WI38 (cell line): ENCODE measurements around the gene FRS2.

Experiments
- H3K4me3 ChIP-seq: 2 replicates; pipeline ENCODE4 v1.5.1; 2011; ENCODE audit warnings: low read depth, mild to moderate bottlenecking, control low read depth, low read length
- TF ChIP-seq, protein P1 (sequence below): IDR thresholded peaks from 2 replicates; pipeline ENCODE4 v1.5.1; 2012; ENCODE audit warnings: low read depth, mild to moderate bottlenecking, control low read depth, low read length

The FRS2 gene

GRCh38 chr12:69616025-69616424 is 145.8 kb downstream of the FRS2 start:
- H3K4me3 ChIP-seq: no peak overlapping the region
- TF ChIP-seq, protein P1, sequence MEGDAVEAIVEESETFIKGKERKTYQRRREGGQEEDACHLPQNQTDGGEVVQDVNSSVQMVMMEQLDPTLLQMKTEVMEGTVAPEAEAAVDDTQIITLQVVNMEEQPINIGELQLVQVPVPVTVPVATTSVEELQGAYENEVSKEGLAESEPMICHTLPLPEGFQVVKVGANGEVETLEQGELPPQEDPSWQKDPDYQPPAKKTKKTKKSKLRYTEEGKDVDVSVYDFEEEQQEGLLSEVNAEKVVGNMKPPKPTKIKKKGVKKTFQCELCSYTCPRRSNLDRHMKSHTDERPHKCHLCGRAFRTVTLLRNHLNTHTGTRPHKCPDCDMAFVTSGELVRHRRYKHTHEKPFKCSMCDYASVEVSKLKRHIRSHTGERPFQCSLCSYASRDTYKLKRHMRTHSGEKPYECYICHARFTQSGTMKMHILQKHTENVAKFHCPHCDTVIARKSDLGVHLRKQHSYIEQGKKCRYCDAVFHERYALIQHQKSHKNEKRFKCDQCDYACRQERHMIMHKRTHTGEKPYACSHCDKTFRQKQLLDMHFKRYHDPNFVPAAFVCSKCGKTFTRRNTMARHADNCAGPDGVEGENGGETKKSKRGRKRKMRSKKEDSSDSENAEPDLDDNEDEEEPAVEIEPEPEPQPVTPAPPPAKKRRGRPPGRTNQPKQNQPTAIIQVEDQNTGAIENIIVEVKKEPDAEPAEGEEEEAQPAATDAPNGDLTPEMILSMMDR: no peak

DNA sequence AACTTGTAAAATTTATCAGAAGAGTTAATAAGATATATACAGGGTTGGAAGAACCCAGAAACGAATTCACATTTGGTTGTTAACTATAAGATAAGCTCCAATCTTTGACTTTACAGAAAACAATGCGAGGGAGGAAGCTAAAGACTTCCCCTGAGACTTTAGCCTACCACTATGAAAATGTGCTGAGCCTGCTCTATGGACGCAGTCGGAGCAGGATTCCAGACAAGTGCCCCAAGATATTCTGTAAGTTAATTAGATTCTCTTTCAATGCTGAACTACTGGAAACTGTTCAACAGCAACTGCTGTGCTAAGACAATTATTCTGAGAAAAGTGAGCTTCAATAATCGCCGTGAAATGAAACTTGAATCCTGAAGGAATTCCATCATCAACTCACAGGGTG is 148.9 kb downstream of the FRS2 start:
- TF ChIP-seq, protein P1: no peak
- H3K4me3 ChIP-seq: no peak overlapping the region

- TF ChIP-seq, protein P1: no peak
Measured at GRCh38 chr12:69620077-69620476, 149.9 kb downstream of the FRS2 start.

DNA sequence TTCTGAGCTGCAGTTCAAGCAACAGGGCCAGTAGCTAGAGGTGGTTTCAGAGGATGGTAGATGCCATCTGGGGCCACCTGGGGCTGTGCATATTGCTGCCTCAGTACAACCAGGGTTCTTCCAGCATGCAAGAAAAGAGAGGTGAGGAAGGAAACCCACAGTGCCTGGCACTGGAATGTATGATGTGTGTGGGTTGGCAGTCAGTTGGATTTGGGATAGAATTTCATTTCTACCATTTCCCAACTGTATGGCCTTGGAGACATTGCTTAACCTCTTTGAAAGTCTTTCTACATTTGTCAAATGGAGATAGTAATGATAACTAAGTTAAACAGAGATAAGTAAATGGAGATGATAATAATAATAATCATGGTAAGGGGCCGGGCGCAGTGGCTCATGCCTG is 150.7 kb downstream of the FRS2 start:
- TF ChIP-seq, protein P1: no peak

More at GRCh38 chr12:69620077-69620476, 149.9 kb downstream of the FRS2 start:
- no peak overlapping the region for H3K4me3 ChIP-seq

GRCh38 chr12:69621551-69621950 is 151.4 kb downstream of the FRS2 start:
- TF ChIP-seq, protein P1: no peak

More for the DNA sequence above, 150.7 kb downstream of the FRS2 start:
- no peak overlapping the region for H3K4me3 ChIP-seq

GRCh38 chr12:69623970-69624369 is 153.8 kb downstream of the FRS2 start:
- TF ChIP-seq, protein P1: no peak
- H3K4me3 ChIP-seq: no peak overlapping the region

More at GRCh38 chr12:69621551-69621950, 151.4 kb downstream of the FRS2 start:
- no peak overlapping the region for H3K4me3 ChIP-seq

DNA sequence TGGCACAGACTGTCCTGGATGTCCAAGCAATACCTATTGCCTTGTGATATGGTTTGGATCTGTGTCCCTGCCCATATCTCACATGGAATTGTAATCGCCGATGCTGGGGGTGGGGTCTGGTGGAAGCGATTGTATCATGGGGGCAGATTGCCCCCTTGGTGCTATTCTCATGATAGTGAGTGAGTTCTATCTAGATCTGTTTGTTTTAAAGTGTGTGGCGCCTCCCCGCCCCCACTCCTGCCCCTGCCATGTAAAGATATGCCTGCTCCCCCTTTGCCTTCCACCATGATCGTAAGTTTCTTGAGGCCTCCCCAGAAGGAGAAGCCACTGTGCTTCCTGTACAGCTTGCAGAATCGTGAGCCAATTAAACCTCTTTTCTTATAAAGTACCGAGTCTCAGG is 157.3 kb downstream of the FRS2 start:
- TF ChIP-seq, protein P1: no peak
- H3K4me3 ChIP-seq: no peak overlapping the region
